ENCODE data around the gene TRPV5. TPM values are rescaled to one million over a fixed set of nuclear protein-coding genes. Genes with fewer than 3 reads are reported as not detected.
A peak's percentile ranks its signal among the peaks of the same experiment; 100 is the strongest.

Gene TRPV5
- total RNA-seq, 6 experiments from 2014 or later, result not detected

DNA sequence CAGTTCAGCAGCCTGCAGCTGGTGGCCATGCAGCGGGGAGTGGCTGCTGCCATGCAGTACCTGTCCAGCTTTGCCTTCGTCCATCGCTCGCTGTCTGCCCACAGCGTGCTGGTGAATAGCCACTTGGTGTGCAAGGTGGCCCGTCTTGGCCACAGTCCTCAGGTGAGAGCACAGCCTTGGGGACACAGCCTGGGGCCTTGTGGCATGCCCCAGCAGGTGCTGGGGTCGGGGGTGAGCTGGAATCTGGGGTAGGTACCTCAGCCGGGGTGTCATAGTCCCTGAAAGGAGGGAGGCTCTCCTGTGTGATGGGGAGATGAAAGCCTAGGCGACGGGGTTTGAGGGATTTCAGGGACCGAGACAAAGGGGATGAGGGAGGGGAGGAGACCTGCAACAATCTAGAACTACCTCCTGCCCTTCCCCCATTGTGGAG is 64.5 kb downstream of the TRPV5 start:
- Mint-ChIP-seq H3K4me1 (ENCODE audit: low read depth) (no peaks in the 10 kb centered on the region), H3K27me3 (ENCODE audit: insufficient read depth) (peaks cover 18% of the 10 kb centered on the region), H3K27ac (no peak overlapping the region), H3K36me3 (ENCODE audit: low read depth) (no peaks in the 10 kb centered on the region), H3K9me3 (no peaks in the 10 kb centered on the region), H3K4me3 (no peak overlapping the region)
- TF ChIP-seq, protein P1, sequence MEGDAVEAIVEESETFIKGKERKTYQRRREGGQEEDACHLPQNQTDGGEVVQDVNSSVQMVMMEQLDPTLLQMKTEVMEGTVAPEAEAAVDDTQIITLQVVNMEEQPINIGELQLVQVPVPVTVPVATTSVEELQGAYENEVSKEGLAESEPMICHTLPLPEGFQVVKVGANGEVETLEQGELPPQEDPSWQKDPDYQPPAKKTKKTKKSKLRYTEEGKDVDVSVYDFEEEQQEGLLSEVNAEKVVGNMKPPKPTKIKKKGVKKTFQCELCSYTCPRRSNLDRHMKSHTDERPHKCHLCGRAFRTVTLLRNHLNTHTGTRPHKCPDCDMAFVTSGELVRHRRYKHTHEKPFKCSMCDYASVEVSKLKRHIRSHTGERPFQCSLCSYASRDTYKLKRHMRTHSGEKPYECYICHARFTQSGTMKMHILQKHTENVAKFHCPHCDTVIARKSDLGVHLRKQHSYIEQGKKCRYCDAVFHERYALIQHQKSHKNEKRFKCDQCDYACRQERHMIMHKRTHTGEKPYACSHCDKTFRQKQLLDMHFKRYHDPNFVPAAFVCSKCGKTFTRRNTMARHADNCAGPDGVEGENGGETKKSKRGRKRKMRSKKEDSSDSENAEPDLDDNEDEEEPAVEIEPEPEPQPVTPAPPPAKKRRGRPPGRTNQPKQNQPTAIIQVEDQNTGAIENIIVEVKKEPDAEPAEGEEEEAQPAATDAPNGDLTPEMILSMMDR (IDR thresholded peaks at IDR 0.05), result no peak
- no peak for DNase-seq

DNA sequence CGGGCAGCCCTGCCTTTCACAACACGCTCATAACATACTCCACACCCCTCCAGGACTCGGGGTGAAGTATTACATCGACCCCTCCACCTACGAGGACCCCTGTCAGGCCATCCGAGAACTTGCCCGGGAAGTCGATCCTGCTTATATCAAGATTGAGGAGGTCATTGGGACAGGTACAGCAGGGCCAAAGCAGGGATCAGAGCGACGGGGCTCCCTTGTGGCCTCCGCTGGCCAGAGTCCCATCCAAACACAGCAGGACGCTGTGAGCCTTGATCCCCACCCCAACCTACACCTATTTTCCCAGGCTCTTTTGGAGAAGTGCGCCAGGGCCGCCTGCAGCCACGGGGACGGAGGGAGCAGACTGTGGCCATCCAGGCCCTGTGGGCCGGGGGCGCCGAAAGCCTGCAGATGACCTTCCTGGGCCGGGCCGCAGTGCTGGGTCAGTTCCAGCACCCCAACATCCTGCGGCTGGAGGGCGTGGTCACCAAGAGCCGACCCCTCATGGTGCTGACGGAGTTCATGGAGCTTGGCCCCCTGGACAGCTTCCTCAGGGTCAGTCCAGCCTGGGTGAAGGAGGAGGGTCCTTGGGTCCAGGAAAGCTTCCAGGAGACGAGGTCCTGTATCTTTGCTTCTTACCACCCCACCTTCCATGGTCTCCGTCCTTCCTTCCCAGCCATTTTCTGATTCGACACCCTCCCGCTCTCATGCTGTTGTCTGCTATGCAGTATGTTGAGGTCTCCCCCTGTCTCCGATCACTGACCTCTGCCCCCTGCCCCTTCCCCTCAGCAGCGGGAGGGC is 65.2 kb downstream of the TRPV5 start:
- H3K9me3 Mint-ChIP-seq, result no peaks in the 10 kb centered on the region

DNA sequence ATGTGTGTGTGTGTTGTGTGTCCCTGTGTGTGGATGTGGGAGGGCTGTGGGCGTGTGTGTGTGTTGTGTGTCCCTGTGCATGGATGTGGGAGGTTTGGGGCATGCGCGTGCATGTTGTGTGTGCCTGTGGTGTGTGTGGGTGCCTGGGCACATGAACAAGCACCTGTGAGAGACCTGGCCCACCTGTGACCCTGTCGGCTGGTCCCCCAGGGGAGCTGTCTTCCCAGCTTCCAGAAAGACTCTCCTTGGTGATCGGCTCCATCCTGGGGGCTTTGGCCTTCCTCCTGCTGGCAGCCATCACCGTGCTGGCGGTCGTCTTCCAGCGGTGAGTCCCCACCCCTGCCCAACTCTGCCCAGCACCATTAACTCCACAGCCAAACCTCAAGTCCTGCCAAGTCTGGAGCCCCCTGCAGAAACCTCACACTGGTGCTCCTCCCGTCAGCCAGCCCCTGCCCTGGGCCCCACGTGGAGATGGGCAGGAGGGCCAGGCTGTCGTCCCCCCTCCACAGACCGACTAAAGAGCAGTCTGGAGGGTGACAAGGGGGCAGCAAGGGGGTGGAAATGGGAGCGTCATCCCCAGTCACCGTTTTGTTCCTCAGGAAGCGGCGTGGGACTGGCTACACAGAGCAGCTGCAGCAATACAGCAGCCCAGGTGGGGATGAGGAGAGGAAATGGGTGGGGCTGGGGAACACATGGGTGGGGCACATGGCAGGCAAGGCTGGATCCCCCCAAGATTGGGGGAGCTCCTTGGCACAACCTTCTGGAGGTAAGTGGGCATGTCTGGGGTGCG is 66.0 kb downstream of the TRPV5 start:
- H3K27me3 Mint-ChIP-seq (ENCODE audit: insufficient read depth), result peaks cover 16% of the 10 kb centered on the region
- DNase-seq, result no peak
- H3K9me3 Mint-ChIP-seq, result no peaks in the 10 kb centered on the region
- H3K36me3 Mint-ChIP-seq (ENCODE audit: low read depth), result no peaks in the 10 kb centered on the region
- H3K4me1 Mint-ChIP-seq (ENCODE audit: low read depth), result no peaks in the 10 kb centered on the region
- H3K27ac Mint-ChIP-seq, result no peak overlapping the region
- H3K4me3 Mint-ChIP-seq, result no peak overlapping the region
- TF ChIP-seq, protein P1 (IDR thresholded peaks at IDR 0.05), result no peak

More for the DNA sequence above, 65.2 kb downstream of the TRPV5 start:
- Mint-ChIP-seq H3K27ac (no peak overlapping the region), H3K4me3 (no peak overlapping the region), H3K27me3 (ENCODE audit: insufficient read depth) (peaks cover 16% of the 10 kb centered on the region), H3K4me1 (ENCODE audit: low read depth) (no peaks in the 10 kb centered on the region), H3K36me3 (ENCODE audit: low read depth) (no peaks in the 10 kb centered on the region)
- no peak for DNase-seq
- TF ChIP-seq, protein P1 (IDR thresholded peaks at IDR 0.05), result no peak

DNA sequence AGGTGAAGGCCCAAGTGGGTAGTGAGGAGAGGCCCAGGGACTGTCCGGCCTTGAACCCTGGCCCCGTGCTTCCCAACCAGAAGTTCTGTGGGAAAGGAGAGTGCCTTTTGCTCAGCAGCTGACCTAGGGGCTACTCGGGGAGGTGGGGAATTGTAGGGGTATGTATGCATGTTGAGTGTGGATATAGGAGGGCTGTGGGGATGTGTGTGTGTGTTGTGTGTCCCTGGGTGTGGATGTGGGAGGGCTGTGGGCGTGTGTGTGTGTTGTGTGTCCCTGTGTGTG is 66.5 kb downstream of the TRPV5 start:
- peaks cover 16% of the 10 kb centered on the region for H3K27me3 Mint-ChIP-seq (ENCODE audit: insufficient read depth)
- H3K4me3 Mint-ChIP-seq, result no peak overlapping the region
- H3K9me3 Mint-ChIP-seq, result no peaks in the 10 kb centered on the region
- no peaks in the 10 kb centered on the region for H3K4me1 Mint-ChIP-seq (ENCODE audit: low read depth)
- DNase-seq, result no peak
- no peaks in the 10 kb centered on the region for H3K36me3 Mint-ChIP-seq (ENCODE audit: low read depth)
- TF ChIP-seq, protein P1 (IDR thresholded peaks at IDR 0.05), result no peak
- H3K27ac Mint-ChIP-seq, result no peak overlapping the region

DNA sequence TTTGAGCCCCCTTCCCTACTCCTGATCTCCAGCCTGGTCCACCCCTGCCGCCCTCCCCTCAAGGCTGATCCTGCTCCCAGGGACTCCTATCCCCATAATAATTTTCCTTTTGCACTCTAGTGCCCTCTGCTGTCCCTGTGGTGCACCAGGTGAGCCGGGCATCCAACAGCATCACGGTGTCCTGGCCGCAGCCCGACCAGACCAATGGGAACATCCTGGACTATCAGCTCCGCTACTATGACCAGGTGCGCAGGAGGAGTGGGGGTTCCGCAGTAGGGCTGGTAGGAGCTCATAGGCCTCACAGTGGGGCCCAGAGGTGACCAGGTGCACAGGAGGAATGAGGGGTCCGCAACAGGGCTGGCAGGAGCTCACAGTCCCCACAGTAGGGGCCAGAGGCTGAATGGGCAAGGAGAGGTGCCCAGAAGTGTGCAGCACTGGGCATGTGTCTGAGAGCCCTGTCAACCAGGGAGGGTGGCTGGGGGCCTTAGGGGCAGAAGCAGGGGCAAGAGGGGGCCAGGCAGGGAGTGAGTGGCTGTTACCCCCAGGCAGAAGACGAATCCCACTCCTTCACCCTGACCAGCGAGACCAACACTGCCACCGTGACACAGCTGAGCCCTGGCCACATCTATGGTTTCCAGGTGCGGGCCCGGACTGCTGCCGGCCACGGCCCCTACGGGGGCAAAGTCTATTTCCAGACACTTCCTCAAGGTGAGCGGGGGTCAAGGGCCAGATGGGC is 67.0 kb downstream of the TRPV5 start:
- Mint-ChIP-seq H3K4me1 (ENCODE audit: low read depth) (no peaks in the 10 kb centered on the region), H3K9me3 (no peaks in the 10 kb centered on the region), H3K36me3 (ENCODE audit: low read depth) (no peaks in the 10 kb centered on the region), H3K4me3 (no peak overlapping the region), H3K27me3 (ENCODE audit: insufficient read depth) (peaks cover 19% of the 10 kb centered on the region), H3K27ac (no peak overlapping the region)
- TF ChIP-seq, protein P1 (IDR thresholded peaks at IDR 0.05), result peak; percentile 71
- no peak for DNase-seq
